LNCaP clone FGC (cell line): ENCODE data around the gene CCNQ.

ENCODE experiments used
- DNase-seq: peaks from one replicate; pipeline ENCODE4 v3.0.0-alpha.2; 2011; ENCODE audit warnings: low read depth
- H3K4me3 ChIP-seq: 2 replicates; pipeline ENCODE4 v1.5.1; 2011; ENCODE audit warnings: mild to moderate bottlenecking, low read depth, low read length, control low read depth
- TF ChIP-seq, protein P1 (sequence below): IDR thresholded peaks from 2 replicates; pipeline ENCODE4 v1.5.1; 2012; ENCODE audit warnings: mild to moderate bottlenecking; ENCODE audit not compliant: control insufficient read depth, insufficient read depth; ENCODE audit errors: extremely low read depth

CCNQ gene

GRCh38 chrX:153580700-153581386 is 18.1 kb downstream of the CCNQ start:
- TF ChIP-seq, protein P1, sequence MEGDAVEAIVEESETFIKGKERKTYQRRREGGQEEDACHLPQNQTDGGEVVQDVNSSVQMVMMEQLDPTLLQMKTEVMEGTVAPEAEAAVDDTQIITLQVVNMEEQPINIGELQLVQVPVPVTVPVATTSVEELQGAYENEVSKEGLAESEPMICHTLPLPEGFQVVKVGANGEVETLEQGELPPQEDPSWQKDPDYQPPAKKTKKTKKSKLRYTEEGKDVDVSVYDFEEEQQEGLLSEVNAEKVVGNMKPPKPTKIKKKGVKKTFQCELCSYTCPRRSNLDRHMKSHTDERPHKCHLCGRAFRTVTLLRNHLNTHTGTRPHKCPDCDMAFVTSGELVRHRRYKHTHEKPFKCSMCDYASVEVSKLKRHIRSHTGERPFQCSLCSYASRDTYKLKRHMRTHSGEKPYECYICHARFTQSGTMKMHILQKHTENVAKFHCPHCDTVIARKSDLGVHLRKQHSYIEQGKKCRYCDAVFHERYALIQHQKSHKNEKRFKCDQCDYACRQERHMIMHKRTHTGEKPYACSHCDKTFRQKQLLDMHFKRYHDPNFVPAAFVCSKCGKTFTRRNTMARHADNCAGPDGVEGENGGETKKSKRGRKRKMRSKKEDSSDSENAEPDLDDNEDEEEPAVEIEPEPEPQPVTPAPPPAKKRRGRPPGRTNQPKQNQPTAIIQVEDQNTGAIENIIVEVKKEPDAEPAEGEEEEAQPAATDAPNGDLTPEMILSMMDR, result no peak
- H3K4me3 ChIP-seq, result no peak overlapping the region
- no peak for DNase-seq

DNA sequence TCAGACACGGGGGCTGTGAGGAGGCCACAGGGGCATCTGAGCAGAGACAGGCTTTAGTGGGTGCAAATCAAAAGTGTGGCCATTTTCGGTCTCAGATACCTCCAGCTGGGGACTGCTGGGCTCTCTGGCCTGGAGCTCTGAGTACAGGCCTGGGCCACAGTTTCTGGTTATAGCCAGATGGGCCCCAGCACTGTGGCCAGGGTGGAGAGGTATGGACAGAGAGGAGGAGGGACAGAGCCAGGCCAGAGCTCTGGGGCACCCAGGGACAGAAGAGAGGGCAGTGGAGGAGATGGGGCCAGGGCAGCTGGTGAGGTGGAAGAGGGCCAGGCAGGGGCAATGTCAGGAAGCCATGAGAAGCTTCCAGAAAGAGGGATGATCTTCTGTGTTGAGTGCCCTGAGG is 20.1 kb downstream of the CCNQ start:
- DNase-seq, result no peak
- H3K4me3 ChIP-seq, result no peak overlapping the region
- TF ChIP-seq, protein P1, result no peak

DNA sequence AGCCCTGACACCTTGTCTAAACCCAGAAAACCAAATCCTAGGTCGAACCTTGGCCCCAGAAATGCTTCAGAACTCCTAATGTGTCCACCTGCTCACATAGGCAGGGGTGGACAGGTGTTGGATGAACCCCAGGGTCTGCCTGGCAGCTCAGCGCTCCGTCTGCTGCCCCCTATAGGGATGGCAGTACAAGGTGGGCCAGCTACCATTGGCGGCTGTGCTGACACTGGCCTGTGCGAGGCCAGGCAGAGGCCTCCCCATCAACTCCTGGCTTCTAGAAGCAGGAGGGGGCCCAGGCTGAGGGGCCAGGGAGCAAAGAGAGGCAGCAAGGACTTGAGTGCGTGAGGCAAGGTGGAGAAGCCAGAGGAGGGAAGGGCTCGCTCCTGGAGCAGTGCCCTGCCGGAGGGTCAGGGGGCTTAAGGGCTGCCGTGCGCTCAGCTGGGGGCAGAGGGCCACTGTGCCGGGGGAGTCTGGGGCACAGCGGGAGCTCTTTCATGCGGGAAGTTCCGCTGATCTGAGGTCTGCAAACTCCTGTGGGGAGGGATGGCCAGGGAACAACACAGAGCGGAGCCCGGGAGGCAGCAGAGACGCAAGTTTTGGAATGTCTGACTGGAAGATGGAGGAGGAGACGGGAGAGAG is 20.6 kb downstream of the CCNQ start:
- DNase-seq, result no peak
- TF ChIP-seq, protein P1, result no peak
- no peak overlapping the region for H3K4me3 ChIP-seq

DNA sequence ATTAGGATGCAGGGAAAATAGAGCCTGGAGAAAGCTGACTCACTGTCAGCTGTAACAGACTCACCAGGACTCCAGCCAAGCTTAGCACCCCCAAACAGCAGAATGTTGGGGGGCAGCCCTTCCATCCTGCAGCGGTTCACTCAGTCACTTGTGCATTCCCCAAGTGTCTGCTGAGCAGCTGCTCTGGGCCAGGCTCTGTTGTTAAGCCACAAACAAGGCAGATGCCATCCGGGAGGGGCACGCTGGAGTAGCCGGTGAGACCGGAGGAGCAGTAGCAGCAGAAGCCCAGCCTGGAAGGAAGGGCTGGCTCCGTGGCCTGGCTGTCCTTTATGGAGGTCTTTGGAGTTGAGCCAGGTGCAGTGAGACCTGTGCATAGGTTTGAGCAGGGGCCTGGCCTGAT is 22.0 kb downstream of the CCNQ start:
- H3K4me3 ChIP-seq, result no peak overlapping the region
- TF ChIP-seq, protein P1, result no peak

GRCh38 chrX:153576239-153576870 is 22.6 kb downstream of the CCNQ start:
- TF ChIP-seq, protein P1, result no peak
- DNase-seq, result no peak
- H3K4me3 ChIP-seq, result no peak overlapping the region

More for the DNA sequence above, 22.0 kb downstream of the CCNQ start:
- DNase-seq, result no peak

DNA sequence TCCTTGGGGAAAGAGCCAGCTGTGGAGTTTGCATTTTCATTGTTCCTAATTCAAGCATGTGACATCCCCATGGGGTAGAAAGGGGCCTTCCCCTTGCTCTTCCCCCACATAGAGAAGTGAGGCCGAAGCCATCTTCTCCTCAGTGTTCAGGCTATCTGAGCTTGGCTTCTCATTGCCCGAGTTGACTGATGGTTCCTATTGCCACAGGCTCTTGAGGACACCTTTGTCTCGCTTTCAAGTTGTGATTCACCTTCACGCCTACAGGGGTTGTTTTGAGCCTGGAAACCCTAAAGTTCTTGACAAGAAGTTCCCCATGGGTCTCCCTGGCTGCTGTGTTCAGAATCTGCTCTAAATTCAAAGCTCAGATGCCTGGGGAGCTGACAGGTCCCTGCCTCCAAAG is 25.0 kb downstream of the CCNQ start:
- H3K4me3 ChIP-seq, result no peak overlapping the region
- no peak for DNase-seq
- TF ChIP-seq, protein P1, result no peak
